Endothelial cell (in vitro differentiated cells): ENCODE data around the gene AHDC1. TPM values are rescaled to one million over a fixed set of nuclear protein-coding genes. Genes with fewer than 3 reads are reported as not detected.
A peak's percentile ranks its signal among the peaks of the same experiment; 100 is the strongest.
"Not testable (repeated sequence)": the region's sequence is repeated elsewhere in the genome, so short reads cannot be mapped to it uniquely, and the experiment has no call there.

ENCODE experiments used
- DNase-seq: peaks from one replicate; pipeline ENCODE4 v3.0.0; 2021; ENCODE audit warnings: low spot score
- H3K27ac Mint-ChIP-seq: one replicate; pipeline ENCODE4 v1.8.0; 2021; ENCODE audit warnings: mixed read lengths, inconsistent platforms; ENCODE audit not compliant: unreplicated experiment
- H3K27me3 Mint-ChIP-seq: one replicate; pipeline ENCODE4 v1.8.0; 2021; ENCODE audit warnings: mild to moderate bottlenecking, moderate library complexity, mixed read lengths, inconsistent platforms; ENCODE audit not compliant: unreplicated experiment
- H3K36me3 Mint-ChIP-seq: one replicate; pipeline ENCODE4 v1.8.0; 2021; ENCODE audit warnings: mild to moderate bottlenecking, low read depth, mixed read lengths, inconsistent platforms; ENCODE audit not compliant: unreplicated experiment
- H3K4me1 Mint-ChIP-seq: one replicate; pipeline ENCODE4 v1.8.0; 2021; ENCODE audit warnings: mild to moderate bottlenecking, mixed read lengths, inconsistent platforms; ENCODE audit not compliant: unreplicated experiment
- H3K4me3 Mint-ChIP-seq: one replicate; pipeline ENCODE4 v1.8.0; 2021; ENCODE audit warnings: mild to moderate bottlenecking, mixed read lengths, inconsistent platforms; ENCODE audit not compliant: unreplicated experiment
- H3K9me3 Mint-ChIP-seq: one replicate; pipeline ENCODE4 v1.8.0; 2021; ENCODE audit warnings: mixed read lengths, inconsistent platforms; ENCODE audit not compliant: unreplicated experiment
- CTCF ChIP-seq: fragments of 200-600 bp; sonication (generic); IDR thresholded peaks from one replicate; pipeline ENCODE4 v1.5.0; 2021; ENCODE audit warnings: antibody characterized with exemption; ENCODE audit not compliant: unreplicated experiment
- total RNA-seq: library from RNA; stranded (reverse); fragmentation: NEBNext Ultra II Directional; extraction: Animal tissue kit (Norgen Biotek cat#: 25700); gene quantifications from one replicate; pipeline ENCODE4 v1.2.1, GENCODE V29; 2021; ENCODE audit not compliant: unreplicated experiment

Gene AHDC1
- total RNA-seq, 1 donor from 2014 or later = 48.0 TPM

DNA sequence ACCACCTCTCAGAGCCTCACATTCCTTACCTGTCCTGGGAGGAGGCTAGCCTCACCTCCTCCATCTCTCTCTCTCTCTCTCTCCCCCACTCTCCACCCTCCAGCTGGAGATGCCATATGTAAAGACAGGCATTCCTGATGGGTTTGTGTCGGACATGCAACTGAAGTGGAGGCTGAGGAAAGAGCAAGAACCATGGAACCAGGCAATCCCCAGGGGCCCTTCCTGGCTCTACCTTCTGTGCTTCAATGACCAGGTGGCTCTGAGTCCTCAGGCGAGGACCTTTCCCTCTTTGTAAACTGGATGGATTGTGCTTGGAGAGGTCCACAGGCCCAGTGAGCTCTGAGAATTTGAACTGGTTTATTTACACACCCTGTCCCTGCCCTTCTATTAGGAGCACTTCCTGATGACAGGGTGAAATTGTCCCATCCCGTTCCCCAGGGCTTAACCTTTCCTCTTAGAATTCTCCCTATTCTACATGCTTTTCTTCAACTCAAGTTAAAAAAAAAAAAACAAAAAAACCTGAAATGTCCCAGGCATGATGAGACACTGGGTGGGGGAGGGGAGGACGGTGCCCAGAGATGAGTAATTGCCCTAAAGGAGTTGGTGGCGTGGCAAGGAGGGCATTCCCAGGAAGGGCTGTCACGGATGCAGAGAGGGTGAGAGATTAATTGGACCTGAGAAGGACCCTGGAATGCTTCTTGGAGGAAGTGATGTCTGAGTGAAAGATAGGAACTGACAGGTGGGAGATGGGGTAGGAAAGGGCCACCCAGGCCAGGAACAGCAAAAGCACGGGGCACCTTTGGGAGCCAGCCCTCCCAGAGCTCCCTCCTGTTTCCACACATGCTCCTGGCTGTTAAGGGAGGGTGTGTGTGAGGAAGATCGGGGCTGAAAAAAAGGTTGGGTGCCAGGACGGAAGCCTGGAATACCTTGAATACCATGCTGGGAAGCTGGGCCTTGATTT is 63.8 kb downstream of the AHDC1 start:
- no peak for DNase-seq
- H3K27ac Mint-ChIP-seq = no peak overlapping the region
- peak overlapping the region; percentile 24 for H3K4me3 Mint-ChIP-seq
- H3K9me3 Mint-ChIP-seq = no peaks in the 10 kb centered on the region
- peaks cover 21% of the 10 kb centered on the region for H3K27me3 Mint-ChIP-seq
- peaks cover 25% of the 10 kb centered on the region for H3K36me3 Mint-ChIP-seq
- peaks cover 30% of the 10 kb centered on the region for H3K4me1 Mint-ChIP-seq
- no peak for TF ChIP-seq CTCF

- Mint-ChIP-seq H3K4me3 (no peak overlapping the region), H3K27ac (no peak overlapping the region), H3K36me3 (peaks cover 18% of the 10 kb centered on the region), H3K9me3 (no peaks in the 10 kb centered on the region), H3K4me1 (peaks cover 23% of the 10 kb centered on the region), H3K27me3 (peaks cover 19% of the 10 kb centered on the region)
- TF ChIP-seq CTCF = no peak
- DNase-seq = no peak
These were observed 65.2 kb downstream of the AHDC1 start for GRCh38 chr1:27538793-27539192.

GRCh38 chr1:27538305-27538676 is 65.7 kb downstream of the AHDC1 start:
- not testable (repeated sequence) for H3K4me3 Mint-ChIP-seq, H3K9me3 Mint-ChIP-seq, H3K27ac Mint-ChIP-seq, DNase-seq
- Mint-ChIP-seq H3K36me3 (peaks cover 22% of the 10 kb centered on the region), H3K4me1 (peaks cover 23% of the 10 kb centered on the region), H3K27me3 (peaks cover 19% of the 10 kb centered on the region)

DNA sequence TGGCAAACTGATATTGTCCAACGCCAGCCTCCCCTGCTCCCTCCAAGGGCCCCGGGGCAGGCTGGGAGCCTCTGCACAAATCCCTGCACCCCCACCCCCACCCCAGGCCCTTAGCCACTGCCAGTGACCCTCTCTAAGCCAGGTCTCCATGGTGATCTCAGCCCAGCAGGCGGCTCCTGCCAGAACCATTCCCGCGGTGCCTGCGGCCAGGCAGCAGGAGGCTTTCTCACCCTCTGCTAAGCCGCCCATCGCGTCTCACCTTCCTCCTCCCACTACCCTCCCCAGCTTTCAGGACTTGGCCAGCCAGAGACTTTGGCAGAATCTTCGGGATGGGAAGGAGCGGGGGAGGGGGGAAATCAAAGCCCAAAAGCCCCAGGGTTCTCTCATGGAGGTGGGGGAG is 67.2 kb downstream of the AHDC1 start:
- peaks cover 25% of the 10 kb centered on the region for H3K27me3 Mint-ChIP-seq
- H3K9me3 Mint-ChIP-seq = no peaks in the 10 kb centered on the region
- no peak for TF ChIP-seq CTCF
- peaks cover 31% of the 10 kb centered on the region for H3K36me3 Mint-ChIP-seq
- H3K4me3 Mint-ChIP-seq = no peak overlapping the region
- no peak for DNase-seq
- H3K27ac Mint-ChIP-seq = no peak overlapping the region
- peaks cover 19% of the 10 kb centered on the region for H3K4me1 Mint-ChIP-seq

DNA sequence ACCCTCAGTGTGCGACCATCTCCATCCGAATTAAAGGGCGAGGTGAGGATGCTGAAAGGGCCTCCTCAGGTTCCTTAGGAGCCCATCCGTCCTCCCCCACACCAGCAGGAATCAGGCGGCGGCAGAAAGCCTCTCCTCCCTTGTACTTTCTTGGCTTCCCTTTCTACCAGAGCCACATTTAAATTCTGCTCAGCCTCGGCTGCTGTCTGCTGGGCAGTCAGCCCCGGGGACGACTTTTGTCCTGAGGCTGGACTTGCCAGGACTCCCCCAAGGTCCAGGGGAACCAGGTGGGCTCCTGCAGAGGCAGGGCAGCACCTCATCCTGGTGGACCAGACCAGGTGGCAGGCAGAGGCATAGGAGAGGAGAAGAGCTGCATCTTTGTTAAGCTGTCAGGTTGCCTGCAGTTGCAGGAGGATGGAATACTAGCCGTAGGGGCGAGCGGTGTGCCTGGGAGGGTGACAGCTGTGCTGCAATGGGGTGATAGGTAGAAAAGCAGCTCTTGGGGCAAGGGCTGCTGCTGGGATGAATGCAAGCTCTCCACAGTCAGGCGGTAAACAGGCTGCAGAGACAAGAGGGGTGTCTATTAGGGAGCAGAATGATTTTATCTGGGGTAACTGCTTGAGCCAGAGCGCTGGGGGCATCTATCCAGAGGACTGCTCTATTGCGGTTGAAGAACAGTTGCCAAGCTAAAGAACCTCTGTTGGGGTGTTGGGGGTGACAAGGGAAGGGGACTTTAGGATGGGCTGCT is 67.8 kb downstream of the AHDC1 start:
- Mint-ChIP-seq H3K27me3 (peaks cover 28% of the 10 kb centered on the region), H3K36me3 (peaks cover 31% of the 10 kb centered on the region), H3K27ac (peak overlapping the region; percentile 67), H3K9me3 (no peaks in the 10 kb centered on the region), H3K4me3 (peak overlapping the region; percentile 35), H3K4me1 (peaks cover 19% of the 10 kb centered on the region)
- DNase-seq = no peak
- no peak for TF ChIP-seq CTCF
